Fibroblast of skin of abdomen (primary cell): ENCODE results near the gene GRIN2C.

Experiments used
- DNase-seq: peaks from one replicate; pipeline ENCODE4 v3.0.0-alpha.2; 2013

The GRIN2C gene

GRCh38 chr17:74821655-74822334, 37.9 kb downstream of the GRIN2C start:
- no peak for DNase-seq

- no peak for DNase-seq
These were observed 39.8 kb downstream of the GRIN2C start for GRCh38 chr17:74819801-74820436.

GRCh38 chr17:74818291-74818938, 41.3 kb downstream of the GRIN2C start:
- no peak for DNase-seq

DNA sequence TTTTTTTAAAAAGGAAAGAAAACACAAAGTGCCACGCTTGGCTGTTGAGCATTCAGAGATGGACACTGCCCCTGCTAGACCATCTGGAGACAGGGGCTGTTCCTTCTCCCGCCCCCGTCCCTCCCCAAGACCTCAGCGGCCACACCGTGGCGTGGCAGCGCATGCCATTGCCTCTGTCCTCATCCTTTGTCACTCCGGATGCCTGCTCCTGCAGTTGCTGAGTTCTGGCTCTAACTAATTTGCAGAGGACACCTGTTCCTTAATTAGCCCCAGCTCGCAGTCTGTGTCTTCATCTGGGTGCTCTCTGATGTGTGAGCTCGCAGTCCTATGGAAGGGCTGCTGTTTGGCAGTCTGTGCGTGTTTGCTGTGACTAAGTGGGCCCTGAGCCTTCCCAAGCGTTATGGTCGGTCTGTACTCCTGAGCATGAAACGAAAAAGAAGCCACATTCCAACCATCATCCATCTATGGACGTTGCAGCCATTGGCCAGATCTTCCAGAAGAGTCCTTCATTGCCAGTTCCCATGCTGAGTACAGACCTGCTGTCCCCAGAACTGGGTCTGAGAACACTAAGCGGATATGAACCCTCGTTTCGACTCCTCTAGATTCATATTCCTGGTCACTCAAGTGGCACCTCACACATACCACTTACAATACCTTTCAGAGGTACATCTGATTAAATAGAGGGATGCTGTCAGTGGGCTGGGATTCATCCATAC, 42.6 kb downstream of the GRIN2C start:
- no peak for DNase-seq

GRCh38 chr17:74815550-74816370, 43.9 kb downstream of the GRIN2C start:
- DNase-seq = no peak

DNA sequence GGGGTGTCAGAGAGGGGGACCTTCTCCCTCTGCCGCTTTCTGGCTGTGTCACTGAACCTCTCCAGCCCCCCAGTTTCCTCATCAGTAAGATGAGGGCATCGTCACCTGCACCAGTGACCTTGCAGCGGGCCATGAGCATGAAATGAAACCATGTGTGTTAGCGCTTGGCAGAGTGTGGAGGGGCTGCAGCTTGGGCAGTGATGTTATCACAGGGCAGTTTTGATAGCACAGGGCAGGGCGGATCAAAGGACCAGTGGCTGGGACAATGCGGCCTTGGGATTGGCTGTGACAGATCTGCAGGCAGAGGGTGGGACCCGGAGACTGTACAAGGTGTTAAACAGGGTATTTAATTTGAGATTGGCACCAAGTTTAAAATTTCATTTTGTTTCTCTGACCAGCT, 44.6 kb downstream of the GRIN2C start:
- no peak for DNase-seq

DNA sequence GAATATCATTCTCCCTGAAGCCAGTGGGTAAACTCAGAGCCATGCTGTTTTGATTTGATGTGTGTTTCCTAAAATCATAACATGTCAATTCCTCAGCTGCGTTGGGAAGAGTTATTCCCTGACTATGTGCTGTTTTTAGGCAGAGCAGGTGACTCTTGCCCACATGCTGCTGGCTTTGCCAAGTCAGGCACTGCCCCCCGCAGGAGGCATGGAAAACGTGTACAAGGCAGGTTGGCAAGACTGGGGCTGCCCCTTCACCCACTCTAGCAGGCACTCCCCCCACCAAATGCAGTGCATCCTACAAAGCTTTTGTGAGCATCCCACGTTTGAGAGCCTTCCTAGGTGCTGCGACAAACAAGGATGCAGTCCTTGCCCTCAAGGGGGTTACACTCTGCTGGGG, 45.2 kb downstream of the GRIN2C start:
- DNase-seq = no peak

GRCh38 chr17:74812109-74813009, 47.3 kb downstream of the GRIN2C start:
- no peak for DNase-seq

GRCh38 chr17:74810699-74811485, 48.8 kb downstream of the GRIN2C start:
- DNase-seq = no peak

GRCh38 chr17:74808714-74809430, 50.8 kb downstream of the GRIN2C start:
- no peak for DNase-seq

- no peak for DNase-seq
These were observed 51.8 kb downstream of the GRIN2C start for GRCh38 chr17:74807925-74808324.

DNA sequence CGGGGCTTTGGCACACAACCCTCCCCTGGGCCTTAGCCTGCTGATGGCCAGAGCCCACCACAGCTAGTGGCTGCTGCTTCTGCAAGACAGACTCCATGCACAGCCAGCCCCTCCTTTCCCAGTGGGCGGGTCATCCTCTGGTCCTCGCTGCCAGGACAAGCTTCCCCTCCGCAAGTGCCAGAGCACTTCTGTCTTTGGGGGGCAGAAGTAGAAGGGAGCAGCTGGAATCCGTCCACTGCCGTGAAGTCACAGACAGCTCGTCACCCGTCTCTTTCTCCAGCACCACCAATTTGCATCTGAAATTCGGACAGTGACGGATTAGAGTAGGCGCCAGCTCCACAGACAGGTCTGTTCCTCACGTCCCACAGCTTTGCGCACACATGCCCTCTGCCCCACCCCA, 52.2 kb downstream of the GRIN2C start:
- DNase-seq = no peak

GRCh38 chr17:74806334-74806733, 53.4 kb downstream of the GRIN2C start:
- DNase-seq = no peak

- DNase-seq = no peak
These were observed 54.1 kb downstream of the GRIN2C start for GRCh38 chr17:74805591-74805991.

DNA sequence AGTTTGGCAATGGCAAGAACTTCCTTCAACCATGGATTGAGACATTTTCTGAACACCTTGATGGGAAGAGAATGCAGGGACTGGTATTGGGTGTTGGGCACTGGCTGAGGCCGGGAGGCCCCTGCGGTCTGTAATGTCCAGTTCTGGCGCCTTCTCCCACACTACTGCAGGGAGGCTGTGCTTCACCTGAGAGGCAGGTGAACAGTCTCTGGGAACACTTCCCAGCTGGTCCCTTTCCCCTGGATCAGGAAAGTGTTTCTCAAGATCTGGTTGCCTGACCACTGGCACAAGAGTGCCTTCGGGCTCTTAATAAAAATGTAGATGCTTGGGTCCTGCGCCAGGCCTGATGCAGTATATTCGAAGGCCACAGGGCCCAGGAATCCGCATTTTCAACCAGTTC, 55.0 kb downstream of the GRIN2C start:
- DNase-seq = no peak

DNA sequence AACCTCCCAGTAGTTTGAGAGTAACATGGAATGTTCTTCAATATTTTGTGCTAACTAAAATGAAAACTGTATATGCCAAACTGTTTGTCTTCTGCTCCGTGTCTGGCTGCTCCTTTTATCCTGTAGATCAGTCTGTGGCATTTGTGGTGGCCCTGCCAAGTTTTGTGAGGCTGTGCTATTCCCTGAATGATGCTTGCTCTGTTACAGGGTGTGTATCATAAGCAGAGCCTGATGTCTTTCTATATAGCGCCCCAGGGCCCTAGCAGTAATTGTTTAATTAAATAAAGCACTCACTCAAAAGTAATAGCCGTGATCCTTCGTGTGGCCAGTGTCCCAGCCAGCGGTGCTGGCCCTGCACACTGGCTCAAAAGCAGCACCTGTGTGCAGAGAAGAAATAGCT, 55.7 kb downstream of the GRIN2C start:
- no peak for DNase-seq

GRCh38 chr17:74803388-74803930, 56.2 kb downstream of the GRIN2C start:
- no peak for DNase-seq

GRCh38 chr17:74801896-74802295, 57.8 kb downstream of the GRIN2C start:
- no peak for DNase-seq

GRCh38 chr17:74800531-74800930, 59.2 kb downstream of the GRIN2C start:
- DNase-seq = no peak

DNA sequence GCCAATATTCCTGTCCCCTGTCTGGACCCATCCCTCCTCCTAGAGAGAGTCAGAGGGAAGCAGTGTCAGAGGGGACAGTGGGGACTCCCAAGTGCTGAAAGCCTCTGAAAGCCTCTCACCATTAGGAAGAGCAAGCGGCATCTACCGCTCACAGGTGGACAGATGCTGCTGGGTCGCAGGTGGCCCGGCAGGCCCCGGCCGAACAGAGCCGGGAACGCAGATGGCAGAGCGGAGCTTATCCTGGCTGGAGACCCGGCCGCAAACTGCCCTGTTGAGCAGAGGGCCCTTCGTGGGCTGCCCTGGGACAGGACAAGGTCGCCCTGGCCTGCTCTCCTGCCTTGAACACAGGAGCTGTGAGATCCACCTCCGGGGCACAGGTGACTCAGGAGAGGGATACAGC, 60.6 kb downstream of the GRIN2C start:
- no peak for DNase-seq
